K562 (cell line): ENCODE data around the gene TDRKH. TPM values are rescaled to one million over a fixed set of nuclear protein-coding genes. Genes with fewer than 3 reads are reported as not detected.

ENCODE experiments used
- ATAC-seq: fragments of 200-7000 bp; cut with Tn5 transposase; 3 replicates; pipeline ENCODE4 v1.9.1; 2020; ENCODE audit warnings: moderate library complexity
- BruUV-seq: library from RNA; stranded (reverse); fragments of 400-500 nt; replicated peaks from 2 replicates; lab custom pipeline; 2021; lab: Mats Ljungman, UMichigan
- CTCF ChIA-PET: fragments of 300-600 bp; formaldehyde crosslinking; extraction: SDS; loops from one replicate; lab custom pipeline; 2021; ENCODE audit warnings: low intra/inter-chr PET ratio; lab: Yijun Ruan, JAX
- POLR2A ChIA-PET: fragments of 300-600, 350-650 bp; sonication (Branson Sonifier 250); formaldehyde crosslinking; extraction: SDS; loops from one replicate; lab custom pipeline; 2021; ENCODE audit warnings: antibody characterized with exemption, inconsistent platforms; lab: Yijun Ruan, JAX
- DNase-seq, 4 experiments: peaks; one replicate each; pipeline versions ENCODE4 v3.0.0 to v3.0.0-alpha.2; 2011 to 2018; ENCODE audit warnings: low spot score in 3 of 4, mixed read lengths in 3 of 4; ENCODE audit errors: extremely low read depth in 1 of 4
- FAIRE-seq: peaks from 2 replicates; lab custom pipeline; 2011; peaks lifted over from hg19 to GRCh38; lab: Jason Lieb, UNC
- H2AFZ ChIP-seq: 2 replicates; pipeline ENCODE4 v1.6.0; 2011; ENCODE audit warnings: low read depth, low read length, control low read depth, inconsistent platforms
- H3K27ac ChIP-seq: fragments of 200-600 bp; 3 replicates; pipeline ENCODE4 v1.8.0; 2011; ENCODE audit warnings: low read depth, mild to moderate bottlenecking, control low read depth, inconsistent platforms, low read length, moderate library complexity, mixed read lengths; ENCODE audit errors: extremely low read depth
- H3K27me3 ChIP-seq, 2 experiments: fragments of 300-600 bp in 1 of 2; 2 replicates in 1 of 2; 3 replicates in 1 of 2; pipeline versions ENCODE4 v1.6.0 to v1.8.0; 2011; ENCODE audit warnings: inconsistent platforms in 2 of 2, low read length in 2 of 2, mild to moderate bottlenecking in 1 of 2, mixed read lengths in 1 of 2, moderate library complexity in 1 of 2; ENCODE audit not compliant: control insufficient read depth in 2 of 2, insufficient read depth in 2 of 2
- H3K36me3 ChIP-seq: fragments of 300-600 bp; 3 replicates; pipeline ENCODE4 v1.8.0; 2011; ENCODE audit warnings: mild to moderate bottlenecking, low read length, inconsistent platforms; ENCODE audit not compliant: control insufficient read depth, insufficient read depth
- H3K4me1 ChIP-seq, 2 experiments: fragments of 200-600 bp in 1 of 2; replicated peaks in 1 of 2; 2 replicates in 1 of 2; 3 replicates in 1 of 2; pipeline versions ENCODE4 v1.5.1 to v1.8.0; 2011; ENCODE audit warnings: inconsistent platforms in 2 of 2, low read length in 2 of 2, mild to moderate bottlenecking in 1 of 2, mixed read lengths in 1 of 2, moderate library complexity in 1 of 2; ENCODE audit not compliant: control insufficient read depth in 2 of 2, insufficient read depth in 2 of 2
- H3K4me2 ChIP-seq: 2 replicates; pipeline ENCODE4 v1.6.1; 2011; ENCODE audit warnings: low read length, control low read depth, inconsistent platforms, mixed read lengths; ENCODE audit not compliant: insufficient read depth
- H3K4me3 ChIP-seq: fragments of 200-600 bp; sonication (generic), shearing (Covaris generic); 2 replicates; pipeline ENCODE4 v1.5.1; 2016; ENCODE audit warnings: control low read depth, inconsistent platforms
- H3K79me2 ChIP-seq: fragments of 200-600 bp; 3 replicates; pipeline ENCODE4 v1.8.0; 2011; ENCODE audit warnings: low read length, inconsistent platforms; ENCODE audit not compliant: control insufficient read depth, insufficient read depth
- H3K9ac ChIP-seq, 2 experiments: 2 replicates each; pipeline versions ENCODE4 v1.6.0 to v1.6.1; 2011; ENCODE audit warnings: low read depth in 2 of 2, low read length in 2 of 2, control low read depth in 1 of 2, inconsistent platforms in 1 of 2, mild to moderate bottlenecking in 1 of 2, mixed read lengths in 1 of 2; ENCODE audit not compliant: insufficient read depth in 1 of 2
- H3K9me1 ChIP-seq: one replicate; pipeline ENCODE4 v1.6.0; 2011; ENCODE audit warnings: inconsistent platforms, mild to moderate bottlenecking, low read length, moderate library complexity; ENCODE audit not compliant: control insufficient read depth, insufficient read depth
- H3K9me3 ChIP-seq: replicated peaks from 2 replicates; pipeline ENCODE4 v1.5.1; 2011; ENCODE audit warnings: low read depth, low read length, inconsistent platforms; ENCODE audit not compliant: control insufficient read depth, insufficient read depth
- H4K20me1 ChIP-seq: replicated peaks from 2 replicates; pipeline ENCODE4 v1.6.1; 2011; ENCODE audit warnings: low read length, inconsistent platforms, mixed read lengths; ENCODE audit not compliant: control insufficient read depth, insufficient read depth
- EGR1 ChIP-seq: fragments of 450-650 bp; conservative IDR thresholded peaks from 2 replicates; pipeline ENCODE4 v1.6.1; 2017; ENCODE audit warnings: mild to moderate bottlenecking
- HNRNPH1 ChIP-seq: fragments of 200-400 bp; formaldehyde crosslinking; optimal IDR thresholded peaks from 2 replicates; pipeline ENCODE3; 2017; ENCODE audit warnings: low read depth, mild to moderate bottlenecking, low read length, moderate library complexity
- ZNF263 ChIP-seq: sonication (generic); formaldehyde crosslinking; IDR thresholded peaks from 2 replicates; pipeline ENCODE4 v1.8.0; 2022; ENCODE audit warnings: mild to moderate bottlenecking, missing genetic modification reagents, borderline replicate concordance
- WGBS: fragments of 100-300 bp; shearing (Covaris generic); methylation state at CpG from one replicate; pipeline ENCODE4 v1.1.6; 2016; ENCODE audit warnings: low coverage, mixed read lengths; ENCODE audit not compliant: insufficient coverage; ENCODE audit errors: missing lambda C conversion rate; 5-methylcytosine and 5-hydroxymethylcytosine counted together
- in situ Hi-C: fragments of 300-500 bp; cut with MboI; formaldehyde crosslinking; loops from 4 replicates; pipeline ENCODE4 v1.15.0; 2018; ENCODE audit warnings: inconsistent platforms, mixed read lengths
- intact Hi-C: fragments of 100-400 bp; cut with micrococcal nuclease; formaldehyde crosslinking; loops from 2 replicates; pipeline ENCODE4 v1.14.2; 2022
- polyA plus RNA-seq, 8 experiments: library from polyadenylated mRNA; depleted of rRNA in 4 of 8; stranded (reverse) in 5 of 8; unstranded in 3 of 8; fragments of >200 nt; fragmentation: Nextera tagmentation in 2 of 8; fragmentation: Illumina TruSeq in 1 of 8; extraction: Ambion mirVana in 2 of 8; extraction: Trizol in 1 of 8; gene quantifications; 2 replicates each; pipeline versions ENCODE4 v1.2.1 to v1.2.3, GENCODE V29; 2011 to 2014; ENCODE audit warnings: inconsistent platforms in 1 of 8, missing spikeins in 1 of 8
- total RNA-seq, 7 experiments: library from RNA; depleted of rRNA in 6 of 7; stranded (reverse); fragments of >200 nt in 6 of 7; fragmentation: Illumina TruSeq in 2 of 7; extraction: Trizol in 2 of 7; gene quantifications; 2 replicates each; pipeline versions ENCODE4 v1.2.1 to v1.2.3, GENCODE V29; 2011 to 2021; ENCODE audit warnings: low replicate concordance in 1 of 7
- TF ChIP-seq, protein P1 (sequence below): fragments of 200-600 bp; sonication (generic); IDR thresholded peaks from one replicate; pipeline ENCODE4 v1.6.1; 2012; ENCODE audit warnings: mild to moderate bottlenecking, low read depth, low read length, inconsistent platforms

Gene TDRKH
- total and polyA plus RNA-seq, 9 of the 15 experiments (the other 6 are each of a cell fraction or from before 2014, with no cell fraction given), result 4.3 to 21.3 (median 8.4) TPM

DNA sequence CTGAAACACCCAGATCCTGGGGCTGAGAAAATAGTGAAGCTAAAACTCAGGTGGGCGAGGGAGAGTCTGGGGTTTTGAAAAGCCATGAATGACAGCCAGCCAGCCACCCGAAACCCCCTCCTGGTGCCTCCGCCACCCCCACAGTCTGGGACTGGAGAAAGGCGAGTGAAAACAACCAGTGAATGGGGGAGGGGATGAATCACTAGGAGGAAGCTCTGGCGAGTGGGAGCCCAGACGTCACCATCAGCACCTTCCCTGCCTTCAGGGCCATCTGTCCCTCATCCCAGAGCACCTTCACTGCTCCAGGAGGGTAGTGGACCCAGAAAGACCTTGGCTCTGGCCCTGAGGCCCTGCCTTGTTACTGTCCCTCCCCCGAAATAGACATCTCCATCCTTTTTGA is 32.1 kb upstream of the TDRKH start:
- peak overlapping the region in 1 of 2 experiments; percentile 20; a peak in 1 of 4 replicates for H3K9ac ChIP-seq
- no peaks in the 10 kb centered on the region for H3K9me3 ChIP-seq
- H3K4me2 ChIP-seq, result no peak overlapping the region
- ATAC-seq (no peak), DNase-seq (peak in 3 of 4 experiments; percentile 26 to 39 (median 34)), FAIRE-seq (no peak)
- no peaks in the 10 kb centered on the region for H3K79me2 ChIP-seq
- TF ChIP-seq HNRNPH1, result no peak
- TF ChIP-seq EGR1, result peak; percentile 76
- TF ChIP-seq ZNF263, result peak; percentile 71; the same call in 1 of the 2 replicates
- BruUV-seq, result no TSS peak
- WGBS, result 2% methylated on average over 7 of the region's 7 CpGs
- no peak overlapping the region for H3K4me3 ChIP-seq
- peaks cover 3 to 6% of the 10 kb centered on the region in 2 experiments; a peak in 4 of 5 replicates for H3K4me1 ChIP-seq
- H3K9me1 ChIP-seq, result no peaks in the 10 kb centered on the region
- no peaks in the 10 kb centered on the region for H3K36me3 ChIP-seq
- in situ Hi-C loops, result no loop called here
- H2AFZ ChIP-seq, result no peak overlapping the region
- ChIA-PET POLR2A (interaction anchor here (0.6 to 1.7 kb wide), 6 partner anchors 11 to 1907 kb away, joined by 3 to 7 read pairs (median 4); no protein-coding TSS in a partner anchor), CTCF (no interaction called here)
- H3K27me3 ChIP-seq, result peaks cover 42 to 75% of the 10 kb centered on the region in 2 experiments
- intact Hi-C loops, result no loop called here
- H3K27ac ChIP-seq, result no peak overlapping the region
- H4K20me1 ChIP-seq, result peaks cover 7% of the 10 kb centered on the region; the same call in 1 of the 2 replicates

DNA sequence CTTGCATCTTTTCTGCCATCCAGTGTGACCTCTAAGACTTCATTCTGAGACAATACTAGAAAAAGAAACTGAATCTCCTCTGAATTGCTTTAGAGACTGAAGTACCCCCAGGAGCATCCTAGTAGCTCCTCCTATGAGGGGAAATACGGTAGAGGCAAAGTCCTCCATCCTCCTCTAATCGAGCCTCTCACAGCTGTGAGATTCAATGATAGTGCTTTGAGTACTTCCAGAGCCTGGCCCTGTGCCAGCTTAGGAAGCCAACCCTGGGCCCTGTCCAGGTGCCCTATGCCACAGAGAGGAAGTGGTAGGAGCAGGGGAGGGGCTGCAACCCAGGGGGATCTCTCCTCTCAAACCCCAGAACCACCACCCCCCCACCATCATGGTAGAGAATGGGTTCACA is 30.6 kb upstream of the TDRKH start:
- Histone ChIP-seq H3K9me1 (no peaks in the 10 kb centered on the region), H3K27ac (no peak overlapping the region), H3K9ac (no peak overlapping the region), H3K79me2 (no peaks in the 10 kb centered on the region), H3K9me3 (no peaks in the 10 kb centered on the region), H3K27me3 (peaks cover 55 to 83% of the 10 kb centered on the region in 2 experiments), H2AFZ (no peak overlapping the region), H4K20me1 (peaks cover 7% of the 10 kb centered on the region; the same call in 1 of the 2 replicates), H3K4me2 (no peak overlapping the region), H3K4me1 (peaks cover 3% of the 10 kb centered on the region in 2 experiments; a peak in 4 of 5 replicates), H3K4me3 (no peak overlapping the region), H3K36me3 (no peaks in the 10 kb centered on the region)
- no TSS peak for BruUV-seq
- DNase-seq (no peak), FAIRE-seq (no peak), ATAC-seq (no peak)
- 0% methylated on average over 2 of the region's 2 CpGs for WGBS
- in situ Hi-C loops (no loop called here), intact Hi-C loops (no loop called here)
- ChIA-PET POLR2A (interaction anchor here (1.0 to 1.1 kb wide), 2 partner anchors 9 to 14 kb away, joined by 3 read pairs; no protein-coding TSS in a partner anchor), CTCF (no interaction called here)
- TF ChIP-seq, protein P1, sequence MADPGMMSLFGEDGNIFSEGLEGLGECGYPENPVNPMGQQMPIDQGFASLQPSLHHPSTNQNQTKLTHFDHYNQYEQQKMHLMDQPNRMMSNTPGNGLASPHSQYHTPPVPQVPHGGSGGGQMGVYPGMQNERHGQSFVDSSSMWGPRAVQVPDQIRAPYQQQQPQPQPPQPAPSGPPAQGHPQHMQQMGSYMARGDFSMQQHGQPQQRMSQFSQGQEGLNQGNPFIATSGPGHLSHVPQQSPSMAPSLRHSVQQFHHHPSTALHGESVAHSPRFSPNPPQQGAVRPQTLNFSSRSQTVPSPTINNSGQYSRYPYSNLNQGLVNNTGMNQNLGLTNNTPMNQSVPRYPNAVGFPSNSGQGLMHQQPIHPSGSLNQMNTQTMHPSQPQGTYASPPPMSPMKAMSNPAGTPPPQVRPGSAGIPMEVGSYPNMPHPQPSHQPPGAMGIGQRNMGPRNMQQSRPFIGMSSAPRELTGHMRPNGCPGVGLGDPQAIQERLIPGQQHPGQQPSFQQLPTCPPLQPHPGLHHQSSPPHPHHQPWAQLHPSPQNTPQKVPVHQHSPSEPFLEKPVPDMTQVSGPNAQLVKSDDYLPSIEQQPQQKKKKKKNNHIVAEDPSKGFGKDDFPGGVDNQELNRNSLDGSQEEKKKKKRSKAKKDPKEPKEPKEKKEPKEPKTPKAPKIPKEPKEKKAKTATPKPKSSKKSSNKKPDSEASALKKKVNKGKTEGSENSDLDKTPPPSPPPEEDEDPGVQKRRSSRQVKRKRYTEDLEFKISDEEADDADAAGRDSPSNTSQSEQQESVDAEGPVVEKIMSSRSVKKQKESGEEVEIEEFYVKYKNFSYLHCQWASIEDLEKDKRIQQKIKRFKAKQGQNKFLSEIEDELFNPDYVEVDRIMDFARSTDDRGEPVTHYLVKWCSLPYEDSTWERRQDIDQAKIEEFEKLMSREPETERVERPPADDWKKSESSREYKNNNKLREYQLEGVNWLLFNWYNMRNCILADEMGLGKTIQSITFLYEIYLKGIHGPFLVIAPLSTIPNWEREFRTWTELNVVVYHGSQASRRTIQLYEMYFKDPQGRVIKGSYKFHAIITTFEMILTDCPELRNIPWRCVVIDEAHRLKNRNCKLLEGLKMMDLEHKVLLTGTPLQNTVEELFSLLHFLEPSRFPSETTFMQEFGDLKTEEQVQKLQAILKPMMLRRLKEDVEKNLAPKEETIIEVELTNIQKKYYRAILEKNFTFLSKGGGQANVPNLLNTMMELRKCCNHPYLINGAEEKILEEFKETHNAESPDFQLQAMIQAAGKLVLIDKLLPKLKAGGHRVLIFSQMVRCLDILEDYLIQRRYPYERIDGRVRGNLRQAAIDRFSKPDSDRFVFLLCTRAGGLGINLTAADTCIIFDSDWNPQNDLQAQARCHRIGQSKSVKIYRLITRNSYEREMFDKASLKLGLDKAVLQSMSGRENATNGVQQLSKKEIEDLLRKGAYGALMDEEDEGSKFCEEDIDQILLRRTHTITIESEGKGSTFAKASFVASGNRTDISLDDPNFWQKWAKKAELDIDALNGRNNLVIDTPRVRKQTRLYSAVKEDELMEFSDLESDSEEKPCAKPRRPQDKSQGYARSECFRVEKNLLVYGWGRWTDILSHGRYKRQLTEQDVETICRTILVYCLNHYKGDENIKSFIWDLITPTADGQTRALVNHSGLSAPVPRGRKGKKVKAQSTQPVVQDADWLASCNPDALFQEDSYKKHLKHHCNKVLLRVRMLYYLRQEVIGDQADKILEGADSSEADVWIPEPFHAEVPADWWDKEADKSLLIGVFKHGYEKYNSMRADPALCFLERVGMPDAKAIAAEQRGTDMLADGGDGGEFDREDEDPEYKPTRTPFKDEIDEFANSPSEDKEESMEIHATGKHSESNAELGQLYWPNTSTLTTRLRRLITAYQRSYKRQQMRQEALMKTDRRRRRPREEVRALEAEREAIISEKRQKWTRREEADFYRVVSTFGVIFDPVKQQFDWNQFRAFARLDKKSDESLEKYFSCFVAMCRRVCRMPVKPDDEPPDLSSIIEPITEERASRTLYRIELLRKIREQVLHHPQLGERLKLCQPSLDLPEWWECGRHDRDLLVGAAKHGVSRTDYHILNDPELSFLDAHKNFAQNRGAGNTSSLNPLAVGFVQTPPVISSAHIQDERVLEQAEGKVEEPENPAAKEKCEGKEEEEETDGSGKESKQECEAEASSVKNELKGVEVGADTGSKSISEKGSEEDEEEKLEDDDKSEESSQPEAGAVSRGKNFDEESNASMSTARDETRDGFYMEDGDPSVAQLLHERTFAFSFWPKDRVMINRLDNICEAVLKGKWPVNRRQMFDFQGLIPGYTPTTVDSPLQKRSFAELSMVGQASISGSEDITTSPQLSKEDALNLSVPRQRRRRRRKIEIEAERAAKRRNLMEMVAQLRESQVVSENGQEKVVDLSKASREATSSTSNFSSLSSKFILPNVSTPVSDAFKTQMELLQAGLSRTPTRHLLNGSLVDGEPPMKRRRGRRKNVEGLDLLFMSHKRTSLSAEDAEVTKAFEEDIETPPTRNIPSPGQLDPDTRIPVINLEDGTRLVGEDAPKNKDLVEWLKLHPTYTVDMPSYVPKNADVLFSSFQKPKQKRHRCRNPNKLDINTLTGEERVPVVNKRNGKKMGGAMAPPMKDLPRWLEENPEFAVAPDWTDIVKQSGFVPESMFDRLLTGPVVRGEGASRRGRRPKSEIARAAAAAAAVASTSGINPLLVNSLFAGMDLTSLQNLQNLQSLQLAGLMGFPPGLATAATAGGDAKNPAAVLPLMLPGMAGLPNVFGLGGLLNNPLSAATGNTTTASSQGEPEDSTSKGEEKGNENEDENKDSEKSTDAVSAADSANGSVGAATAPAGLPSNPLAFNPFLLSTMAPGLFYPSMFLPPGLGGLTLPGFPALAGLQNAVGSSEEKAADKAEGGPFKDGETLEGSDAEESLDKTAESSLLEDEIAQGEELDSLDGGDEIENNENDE, result peak; percentile 82
